H1 (cell line): ENCODE data around the gene CCPG1. TPM values are rescaled to one million over a fixed set of nuclear protein-coding genes. Genes with fewer than 3 reads are reported as not detected.

Experiments
- ATF3 ChIP-seq: IDR thresholded peaks from 2 replicates; pipeline ENCODE4 v1.6.1; 2011; ENCODE audit warnings: low read depth, mild to moderate bottlenecking, low read length; ENCODE audit not compliant: insufficient read depth
- CBX8 ChIP-seq: fragments of 300-800, 300-1000 bp; sonication (generic); IDR thresholded peaks from 2 replicates; pipeline ENCODE4 v1.7.1; 2016; ENCODE audit warnings: low read depth, low read length, borderline replicate concordance
- CHD7 ChIP-seq: fragments of 300-600 bp; sonication (generic); IDR thresholded peaks from 2 replicates; pipeline ENCODE4 v1.7.1; 2012; ENCODE audit warnings: low read length, moderate library complexity, mild to moderate bottlenecking, inconsistent platforms; ENCODE audit not compliant: insufficient replicate concordance
- CREB1 ChIP-seq: IDR thresholded peaks from 2 replicates; pipeline ENCODE4 v1.6.1; 2012; ENCODE audit warnings: inconsistent platforms
- GABPA ChIP-seq: IDR thresholded peaks from 2 replicates; pipeline ENCODE4 v1.6.1; 2011; ENCODE audit warnings: mild to moderate bottlenecking, low read length, moderate library complexity, borderline replicate concordance; ENCODE audit not compliant: insufficient read depth
- SIX5 ChIP-seq: IDR thresholded peaks from 2 replicates; pipeline ENCODE4 v1.6.1; 2011; ENCODE audit warnings: mild to moderate bottlenecking, low read depth, low read length
- SRF ChIP-seq: IDR thresholded peaks from 2 replicates; pipeline ENCODE4 v1.6.1; 2011; ENCODE audit warnings: mild to moderate bottlenecking, low read depth, low read length, moderate library complexity
- TAF1 ChIP-seq: IDR thresholded peaks from 2 replicates; pipeline ENCODE4 v1.6.1; 2011; ENCODE audit warnings: mild to moderate bottlenecking, low read depth, low read length
- TCF12 ChIP-seq: IDR thresholded peaks from 2 replicates; pipeline ENCODE4 v1.6.1; 2011; ENCODE audit warnings: low read depth, mild to moderate bottlenecking, low read length
- polyA plus RNA-seq, 7 experiments: library from polyadenylated mRNA; depleted of rRNA in 3 of 7; stranded (reverse) in 5 of 7; unstranded in 2 of 7; fragments of >200 nt in 5 of 7; fragments of 200-250 nt in 2 of 7; gene quantifications; 1 replicate in 5 of 7; 2 replicates in 1 of 7; 4 replicates in 1 of 7; pipeline versions ENCODE4 v1.2.1 to v1.2.3, GENCODE V29; 2011 to 2013; ENCODE audit warnings: missing spikeins in 2 of 7, mixed read lengths in 2 of 7
- total RNA-seq: library from RNA; stranded (reverse); fragmentation: NEBNext Ultra II Directional; extraction: Animal tissue kit (Norgen Biotek cat#: 25700); gene quantifications from 2 replicates; pipeline ENCODE4 v1.2.1, GENCODE V29; 2021

CCPG1 gene
- total and polyA plus RNA-seq, 2 of the 8 experiments (the other 6 are each of a cell fraction or from before 2014, with no cell fraction given) = 2.3 to 13.2 TPM

DNA sequence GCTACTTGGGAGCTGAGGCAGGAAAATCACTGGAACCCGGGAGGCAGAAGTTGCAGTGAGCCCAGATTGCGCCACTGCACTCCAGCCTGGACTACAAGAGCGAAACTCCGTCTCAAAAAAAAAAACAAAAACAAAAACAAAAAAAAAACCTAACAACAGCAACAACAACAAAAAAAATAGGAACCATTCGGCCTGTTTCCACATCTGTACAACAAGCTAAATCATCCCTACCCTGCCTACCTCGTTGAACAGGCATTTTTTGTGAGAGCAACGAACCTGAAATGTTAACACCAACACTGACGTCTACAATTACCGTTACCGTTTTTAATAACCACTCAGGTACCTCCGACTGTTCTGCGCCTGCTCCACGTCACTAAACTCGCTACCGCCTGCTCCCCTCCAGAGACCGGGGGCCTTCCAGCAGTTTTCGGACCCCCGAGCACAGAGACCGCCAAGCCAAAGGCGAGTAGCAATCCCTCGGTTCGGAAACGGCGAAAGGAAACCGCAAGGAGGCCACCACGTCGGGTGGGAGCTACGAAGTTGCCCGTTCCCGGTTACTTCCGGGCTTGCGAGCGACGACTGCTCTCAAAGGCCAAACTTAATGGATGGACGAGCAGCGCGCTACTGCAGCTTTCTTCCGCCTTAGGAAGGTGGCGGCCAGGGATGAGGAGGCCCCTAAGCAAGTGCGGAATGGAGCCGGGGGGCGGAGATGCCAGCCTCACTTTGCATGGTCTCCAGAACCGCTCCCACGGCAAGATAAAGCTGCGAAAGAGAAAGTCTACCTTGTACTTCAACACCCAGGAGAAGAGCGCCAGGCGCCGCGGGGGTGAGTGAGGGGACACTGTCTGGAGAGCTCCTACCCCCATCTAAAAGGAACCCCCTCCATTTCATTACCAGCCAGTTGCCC, 89.3 kb downstream of the CCPG1 start, which contains the start of the genes PIGB and PIGBOS1 (continued):
- no peak for TF ChIP-seq CHD7
- no peak for TF ChIP-seq SIX5
- TF ChIP-seq ATF3 = no peak
- TF ChIP-seq GABPA = peak; percentile 27; the same call in 1 of the 2 replicates
- peak; percentile 79 for TF ChIP-seq TAF1
- peak; percentile 62 for TF ChIP-seq CREB1
- no peak for TF ChIP-seq CBX8
- no peak for TF ChIP-seq SRF
- TF ChIP-seq TCF12 = no peak
